NCI-H2227 treated with DMSO at 0.1 percent for 48 hours (cell line): ENCODE measurements around the gene TRIP4.

Experiments used
- DNase-seq: peaks from one replicate; lab custom pipeline; 2025; lab: John Stamatoyannopoulos, UW

The TRIP4 gene

GRCh38 chr15:64447536-64448315, 60.1 kb downstream of the TRIP4 start:
- DNase-seq = no peak

DNA sequence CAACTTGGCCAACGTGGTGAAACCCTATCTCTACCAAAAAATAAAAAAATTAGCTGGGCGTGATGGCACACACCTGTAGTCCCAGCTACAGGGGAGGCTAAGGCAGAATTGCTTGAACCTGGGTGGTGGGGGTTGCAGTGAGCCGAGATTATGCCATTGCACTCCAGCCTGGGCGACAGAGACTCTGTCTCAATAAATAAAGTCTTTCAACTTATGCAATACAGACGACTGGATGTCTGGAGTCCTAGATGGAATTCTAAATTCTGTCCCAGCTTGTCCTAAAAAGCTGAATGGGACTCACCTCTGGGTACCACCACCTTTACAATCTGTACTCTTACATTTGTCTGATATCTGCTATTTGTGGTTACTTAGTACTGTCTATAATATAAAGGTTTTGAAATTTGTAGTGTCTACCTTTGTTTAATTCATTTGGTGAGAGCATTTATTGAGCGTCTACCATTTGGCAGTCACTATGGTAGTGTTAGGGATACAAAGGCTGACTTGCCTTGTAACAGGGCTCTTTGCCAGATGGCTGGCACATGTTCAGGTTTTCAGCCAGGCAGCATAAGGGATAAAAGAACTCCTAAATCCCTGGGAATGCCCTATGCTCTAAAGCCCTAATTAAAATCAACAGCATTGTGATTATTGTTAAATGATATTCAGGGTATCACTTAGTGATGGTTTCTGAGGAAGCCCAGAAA, 65.5 kb downstream of the TRIP4 start:
- no peak for DNase-seq

DNA sequence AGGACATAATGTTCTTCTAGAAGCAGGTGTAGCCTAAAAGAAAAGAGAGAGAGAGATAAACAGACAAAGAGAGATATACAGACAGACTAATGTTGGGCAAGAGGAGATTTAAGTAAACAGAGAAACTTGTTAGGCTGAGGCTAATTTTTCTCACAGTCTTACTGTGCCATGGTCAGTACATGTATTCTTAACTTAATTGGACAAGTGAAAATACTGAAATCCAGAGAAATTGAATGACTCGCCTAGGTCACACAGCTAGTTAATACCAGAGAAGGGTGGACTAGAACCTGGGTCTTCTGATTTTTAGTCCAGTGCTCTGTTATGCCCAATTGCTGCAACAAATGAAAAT, 66.0 kb downstream of the TRIP4 start:
- DNase-seq = no peak

DNA sequence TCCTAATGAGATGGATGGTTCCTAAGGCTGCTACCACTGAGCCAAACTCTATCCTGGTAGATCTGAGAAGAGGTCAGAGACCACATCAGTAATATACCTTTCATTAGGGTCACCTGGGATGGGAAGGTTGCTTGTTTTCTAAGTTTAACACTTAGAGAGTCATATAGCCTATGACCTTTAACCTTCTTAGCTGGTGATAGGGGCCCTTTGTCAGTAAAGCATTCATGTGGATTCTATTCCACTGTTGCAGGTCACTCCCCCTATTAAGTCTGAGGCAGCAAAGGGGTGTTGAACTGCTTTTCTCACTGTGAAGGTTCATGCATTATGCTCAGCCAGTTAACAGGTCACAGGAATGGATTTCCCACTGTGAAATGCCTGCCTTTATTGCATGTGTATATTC, 66.6 kb downstream of the TRIP4 start:
- DNase-seq = no peak

GRCh38 chr15:64455961-64456371, 68.3 kb downstream of the TRIP4 start:
- DNase-seq = no peak

- no peak for DNase-seq
Observed at GRCh38 chr15:64456634-64457108, 69.0 kb downstream of the TRIP4 start.

GRCh38 chr15:64459066-64459781, 71.6 kb downstream of the TRIP4 start:
- DNase-seq = no peak

DNA sequence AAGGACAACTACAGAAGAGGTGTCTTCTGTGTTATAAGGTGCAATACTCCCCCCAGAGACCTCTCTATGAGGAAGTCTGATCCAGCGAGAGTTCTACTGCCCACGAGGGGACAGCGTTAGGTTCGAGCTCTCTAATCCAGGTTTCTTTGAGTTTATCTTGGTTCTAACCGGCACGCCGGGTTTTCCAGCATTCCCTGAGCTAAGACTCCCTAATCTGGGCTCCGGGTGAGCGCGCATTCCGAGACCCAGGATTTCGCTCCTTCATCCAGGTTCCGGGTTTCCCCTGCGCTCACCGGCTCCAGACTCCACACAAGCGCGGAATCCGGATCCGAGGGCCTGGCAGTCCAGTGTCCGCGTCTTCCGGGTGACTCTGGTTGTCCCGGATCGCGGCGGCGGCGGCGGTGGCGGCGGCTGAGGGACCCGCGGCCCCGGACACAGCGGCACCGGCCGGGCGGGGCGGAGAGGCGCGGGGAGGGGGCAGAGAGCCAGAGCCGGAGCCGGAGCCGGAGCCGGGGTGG, 72.6 kb downstream of the TRIP4 start, which contains the start of gene ZNF609:
Gene ZNF609, plus strand, starts transcription at position 373 of the 518 bp plus-strand sequence. CDS start 38,842 bp downstream, outside the sequence.
- peak; percentile 82 for DNase-seq

- DNase-seq = no peak
Observed at GRCh38 chr15:64460724-64461720, 73.4 kb downstream of the TRIP4 start.

GRCh38 chr15:64461721-64462162, 74.1 kb downstream of the TRIP4 start:
- DNase-seq = peak; percentile 68

- no peak for DNase-seq
Observed at GRCh38 chr15:64462492-64462891, 74.9 kb downstream of the TRIP4 start.

DNA sequence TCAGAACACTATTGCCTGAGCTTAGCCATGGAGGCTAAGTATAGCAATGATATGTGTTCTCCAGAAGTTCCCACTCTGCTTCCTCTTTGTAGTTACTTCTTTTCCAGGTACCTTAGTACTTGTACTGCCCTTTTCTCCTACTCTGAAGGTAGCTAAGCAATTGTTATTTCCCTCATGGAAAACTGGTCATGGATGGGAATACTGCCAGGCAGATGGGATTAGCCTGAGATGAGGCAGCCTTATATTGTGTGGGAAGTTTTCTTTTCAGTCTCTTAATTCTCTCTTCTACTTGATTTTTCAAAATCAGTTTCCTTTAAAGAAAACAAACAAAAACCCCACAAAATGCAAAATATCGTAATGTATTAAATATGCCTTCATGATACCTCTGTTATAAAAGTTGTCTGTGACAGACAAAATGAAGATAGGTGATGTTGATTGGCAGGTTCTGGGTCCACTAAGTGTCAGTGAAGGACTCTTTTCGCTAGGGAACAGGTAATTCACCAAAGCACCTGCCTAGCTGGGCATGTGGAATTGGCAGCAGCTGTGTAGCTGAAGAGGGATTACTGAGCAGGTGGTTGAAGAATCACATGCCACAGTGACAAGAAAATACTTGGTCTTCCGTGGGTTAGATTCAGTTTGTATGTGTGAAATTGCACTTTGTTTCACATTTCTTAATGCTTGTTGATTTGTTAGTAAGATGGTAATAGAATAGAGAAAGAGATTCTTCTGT, 76.8 kb downstream of the TRIP4 start:
- DNase-seq = no peak

DNA sequence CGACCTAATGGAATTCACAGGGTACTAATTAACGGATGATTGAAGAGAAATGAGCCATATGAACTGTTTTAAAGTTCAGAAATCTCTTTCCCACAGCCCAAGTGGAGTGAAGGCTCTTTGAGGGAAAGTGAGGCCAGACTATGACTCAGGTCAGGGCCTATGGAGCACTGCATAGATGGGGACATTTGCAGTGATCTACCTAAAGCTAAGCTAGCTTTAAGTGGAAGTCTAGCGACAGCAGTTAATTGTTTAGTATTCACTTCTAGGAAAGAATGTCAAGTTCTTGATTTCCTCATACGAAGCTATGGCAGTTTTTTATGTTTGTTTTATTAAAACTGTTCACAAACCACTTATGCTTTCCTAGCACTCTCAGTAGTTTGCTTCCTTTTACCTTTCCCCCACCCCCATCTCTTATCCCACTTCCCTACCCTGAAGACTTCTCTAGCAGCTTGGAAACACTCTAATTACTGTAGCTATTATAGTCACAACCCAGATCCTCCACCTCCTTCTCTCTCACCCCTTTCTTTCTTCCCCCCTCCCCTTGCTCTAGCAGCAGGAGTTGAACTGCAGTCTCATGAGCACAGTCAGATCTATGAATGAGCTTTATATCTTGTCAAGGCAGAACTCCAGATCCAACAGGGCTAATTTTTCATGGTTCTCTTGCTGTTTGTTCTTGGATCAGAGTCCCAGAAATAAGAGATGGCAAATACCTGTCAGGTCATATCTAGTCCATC, 78.9 kb downstream of the TRIP4 start:
- DNase-seq = peak; percentile 69

GRCh38 chr15:64472161-64472560, 84.5 kb downstream of the TRIP4 start:
- no peak for DNase-seq

- DNase-seq = no peak
Observed at GRCh38 chr15:64474846-64475245, 87.2 kb downstream of the TRIP4 start.

- no peak for DNase-seq
Observed at GRCh38 chr15:64476550-64476949, 88.9 kb downstream of the TRIP4 start.

DNA sequence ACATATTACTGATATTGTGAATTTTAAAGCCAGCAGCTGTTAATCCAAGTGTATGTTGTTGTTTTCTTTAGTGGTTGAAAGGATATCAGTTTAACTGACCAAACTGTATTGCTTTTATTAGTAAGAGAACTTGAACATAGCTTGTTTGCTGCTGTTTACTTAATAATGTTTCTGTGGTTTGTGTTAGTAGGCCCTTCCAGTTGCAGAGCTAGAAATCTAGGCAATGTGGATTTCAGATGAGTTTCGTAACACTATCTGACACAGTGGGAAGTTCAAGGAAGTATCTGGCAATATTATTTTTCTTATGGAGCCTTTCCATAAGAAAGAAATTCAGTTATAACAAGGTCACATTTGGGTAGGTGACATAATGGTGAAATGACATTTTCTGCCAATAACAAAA, 91.2 kb downstream of the TRIP4 start:
- DNase-seq = no peak

- no peak for DNase-seq
Observed at GRCh38 chr15:64480891-64481290, 93.3 kb downstream of the TRIP4 start.

- DNase-seq = no peak
Observed at GRCh38 chr15:64483749-64484148, 96.1 kb downstream of the TRIP4 start.

GRCh38 chr15:64485796-64486195, 98.2 kb downstream of the TRIP4 start:
- DNase-seq = no peak
